Right renal pelvis (tissue), 4 donors: ENCODE data around the gene DHX57. TPM values are rescaled to one million over a fixed set of nuclear protein-coding genes. Genes with fewer than 3 reads are reported as not detected.
"Not testable (repeated sequence)": the region's sequence is repeated elsewhere in the genome, so short reads cannot be mapped to it uniquely, and the experiment has no call there.

Experiments used
- DNase-seq, 4 donors: peaks; one replicate each; pipeline ENCODE4 v3.0.0-alpha.2; 2013; ENCODE audit warnings: low read depth in 4 of 4, low spot score in 3 of 4, missing footprints in 1 of 4
- polyA plus RNA-seq, 4 donors: library from polyadenylated mRNA; unstranded; fragments of 120-200 nt; gene quantifications; one replicate each; pipeline ENCODE4 v1.2.1, GENCODE V29; 2013; ENCODE audit not compliant: insufficient read length in 4 of 4

The DHX57 gene
- polyA plus RNA-seq, 4 donors, result 30.5 to 34.1 (median 33.4) TPM

- DNase-seq, result no peak
Observed at GRCh38 chr2:38763228-38763627, 112.5 kb downstream of the DHX57 start.

- not testable (repeated sequence) for DNase-seq
Observed at GRCh38 chr2:38755891-38756290, 119.8 kb downstream of the DHX57 start.

- no peak for DNase-seq
Observed at GRCh38 chr2:38754506-38754905, 121.2 kb downstream of the DHX57 start.

- DNase-seq, result no peak
Observed at GRCh38 chr2:38754049-38754448, 121.7 kb downstream of the DHX57 start.

GRCh38 chr2:38751596-38752410 is 123.9 kb downstream of the DHX57 start:
- DNase-seq, result peak in 1 of 4 donors; percentile 23

GRCh38 chr2:38750891-38751595 is 124.7 kb downstream of the DHX57 start, which contains the start of gene SRSF7:
Gene SRSF7 (minus strand): TSS chr2:38751361. CDS start chr2:38751256, 105 bp downstream.
- DNase-seq, result peak; percentile 98 to 100 (median 100)

GRCh38 chr2:38750011-38750890 is 125.5 kb downstream of the DHX57 start:
- peak in 2 of 4 donors; percentile 40 to 43 for DNase-seq

- no peak for DNase-seq
Observed at GRCh38 chr2:38748943-38749804, 126.6 kb downstream of the DHX57 start.

GRCh38 chr2:38748391-38748790 is 127.3 kb downstream of the DHX57 start:
- no peak for DNase-seq

- DNase-seq, result no peak
Observed at GRCh38 chr2:38747819-38748218, 127.9 kb downstream of the DHX57 start.

Other genes starting within 250 kb of the DHX57 start
- gene GALM, start 209.8 kb downstream of the DHX57 start, polyA plus RNA-seq, result 10 to 100 TPM; 60.5 to 63.8 (median 61.9) TPM
- gene SRSF7, start 124.6 kb downstream of the DHX57 start, polyA plus RNA-seq, result 100 to 1,000 TPM; 238 to 248 (median 241) TPM
- gene GEMIN6, start 97.7 kb downstream of the DHX57 start, polyA plus RNA-seq, result 10 to 100 TPM; 19.7 to 22.7 (median 21.0) TPM
- gene MORN2, start within 50 bp of the DHX57 start, polyA plus RNA-seq, result 10 to 100 TPM; 51.4 to 57.0 (median 55.8) TPM
- 1 to 10 TPM; 2.1 to 2.7 (median 2.2) TPM for gene ARHGEF33, start 13.9 kb upstream of the DHX57 start, polyA plus RNA-seq
- gene SOS1, start 245.1 kb upstream of the DHX57 start, polyA plus RNA-seq, result 10 to 100 TPM; 40.7 to 59.2 (median 49.7) TPM